Spleen (tissue), 11 donors: ENCODE measurements around the gene VEPH1. TPM values are rescaled to one million over a fixed set of nuclear protein-coding genes. Genes with fewer than 3 reads are reported as not detected.

Source experiments
- DNase-seq: peaks from one replicate; pipeline ENCODE4 v3.0.0-alpha.2; 2020
- H3K27ac ChIP-seq, 8 donors: fragments of 200-600 bp; sonication (generic) in 7 of 8; 1 replicate in 4 of 8; 2 replicates in 4 of 8; pipeline versions ENCODE4 v1.5.0 to v1.8.0; 2016 to 2021; ENCODE audit warnings: inconsistent platforms in 4 of 8, mild to moderate bottlenecking in 4 of 8, moderate library complexity in 1 of 8
- H3K27me3 ChIP-seq, 7 donors: fragments of 200-600 bp; sonication (generic) in 6 of 7; replicated peaks in 1 of 7; 1 replicate in 4 of 7; 2 replicates in 3 of 7; pipeline versions ENCODE4 v1.5.0 to v1.8.0; 2016 to 2021; ENCODE audit warnings: inconsistent platforms in 3 of 7, mild to moderate bottlenecking in 1 of 7
- H3K36me3 ChIP-seq, 6 donors: fragments of 200-600 bp; sonication (generic) in 5 of 6; 1 replicate in 4 of 6; 2 replicates in 2 of 6; pipeline versions ENCODE4 v1.5.0 to v1.8.0; 2016 to 2021; ENCODE audit warnings: inconsistent platforms in 2 of 6
- H3K4me1 ChIP-seq, 6 donors: fragments of 200-600 bp; sonication (generic) in 5 of 6; 1 replicate in 3 of 6; 2 replicates in 3 of 6; pipeline versions ENCODE4 v1.5.0 to v1.8.0; 2016 to 2021; ENCODE audit warnings: inconsistent platforms in 3 of 6
- H3K4me3 ChIP-seq, 8 donors: fragments of 200-600 bp; sonication (generic) in 7 of 8; 1 replicate in 4 of 8; 2 replicates in 4 of 8; pipeline versions ENCODE4 v1.5.0 to v1.8.0; 2016 to 2021; ENCODE audit warnings: inconsistent platforms in 4 of 8, mild to moderate bottlenecking in 4 of 8, moderate library complexity in 2 of 8
- H3K9me3 ChIP-seq, 8 donors: fragments of 200-600 bp; sonication (generic) in 7 of 8; 1 replicate in 4 of 8; 2 replicates in 4 of 8; pipeline versions ENCODE4 v1.5.0 to v1.8.0; 2016 to 2021; ENCODE audit warnings: inconsistent platforms in 4 of 8
- POLR2A ChIP-seq, 3 donors: fragments of 450-650 bp; IDR thresholded peaks; one replicate each; pipeline ENCODE4 v1.5.1; 2017; ENCODE audit warnings: antibody characterized with exemption in 3 of 3, mild to moderate bottlenecking in 1 of 3
- POLR2AphosphoS5 ChIP-seq, 3 donors: sonication (generic); formaldehyde crosslinking; IDR thresholded peaks; one replicate each; pipeline ENCODE4 v1.5.1; 2017; ENCODE audit warnings: antibody characterized with exemption in 3 of 3
- WGBS, 5 donors: extraction: QIAGEN DNeasy Blood & Tissue Kit in 3 of 5; methylation state at CpG; one replicate each; pipeline versions ENCODE4 v1.1.5 to v1.1.7; 2013 to 2018; 5-methylcytosine and 5-hydroxymethylcytosine counted together
- intact Hi-C: fragments of 100-400 bp; cut with DNase I; formaldehyde crosslinking; loops from one replicate; pipeline ENCODE4 v1.15.0; 2023; ENCODE audit warnings: low total_unique reads
- polyA plus RNA-seq, 3 donors: library from polyadenylated mRNA; stranded (reverse); fragments of 200-250 nt; gene quantifications; one replicate each; pipeline ENCODE4 v1.2.1, GENCODE V29; 2013
- total RNA-seq, 7 donors: library from RNA; depleted of rRNA in 3 of 7; stranded (reverse); fragments of >200 nt in 3 of 7; fragmentation: NEBNext Ultra II Directional in 4 of 7; extraction: Animal tissue kit (Norgen Biotek cat#: 25700) in 4 of 7; gene quantifications; one replicate each; pipeline versions ENCODE4 v1.1.0 to v1.2.1, GENCODE V29; 2016 to 2021
- TF ChIP-seq, protein P1 (sequence below), 11 experiments: fragments of 200-600 bp in 7 of 11; fragments of 450-650 bp in 4 of 11; sonication (generic) in 4 of 11; IDR thresholded peaks in 8 of 11; conservative IDR thresholded peaks in 3 of 11; 1 replicate in 7 of 11; 2 replicates in 4 of 11; pipeline versions ENCODE4 v1.4.0 to v1.8.0; 2016 to 2021; ENCODE audit warnings: antibody characterized with exemption in 11 of 11, inconsistent platforms in 4 of 11, mild to moderate bottlenecking in 1 of 11
- donor health status: healthy with polysubstance abuse.
- donor health status: DM: no; HTN: no; CAD: no; lungs with moderate emphysema.
- donor health status: DM: no; HTN: no; CAD: no.
- donor health status: Bipolar disorder and iron deficiency.
- donor health status: healthy.
- donor health status: DM: no; HTN: no; CAD: no.
- donor health status: DM: yes; HTN: yes; CAD: no.

The VEPH1 gene
- total and polyA plus RNA-seq, 10 donors = 0.26 to 19.6 (median 5.8) TPM

DNA sequence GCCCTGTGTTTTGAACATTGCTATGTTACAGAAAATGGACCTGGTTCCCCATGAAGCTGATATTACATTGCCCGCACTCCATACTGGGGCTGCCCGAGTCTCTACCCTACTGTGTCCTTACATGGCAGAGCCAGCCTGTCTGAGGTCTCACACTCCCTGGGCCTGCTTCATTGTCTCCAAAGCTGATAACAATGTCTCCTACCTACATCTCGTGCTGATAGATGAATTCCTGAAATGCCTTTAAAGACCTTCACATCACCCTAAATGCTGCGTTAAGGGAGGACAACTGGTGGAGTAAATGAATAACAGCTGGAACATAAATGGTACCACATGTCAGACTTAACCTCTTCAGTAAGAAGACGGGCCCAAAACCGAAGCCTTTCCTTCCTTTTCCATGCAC lies 129.4 kb downstream of the VEPH1 start:
- TF ChIP-seq POLR2A (IDR thresholded peaks at IDR 0.05) (no peak), POLR2AphosphoS5 (IDR thresholded peaks at IDR 0.05) (no peak)
- H3K27me3 ChIP-seq = no peaks in the 10 kb centered on the region
- 77 to 91% (median 87%) methylated on average over 6 of the region's 6 CpGs for WGBS, 5 donors
- no peaks in the 10 kb centered on the region for H3K4me1 ChIP-seq
- DNase-seq = no peak
- no peaks in the 10 kb centered on the region for H3K9me3 ChIP-seq
- no peak overlapping the region for H3K27ac ChIP-seq
- H3K4me3 ChIP-seq = no peak overlapping the region
- intact Hi-C loops = no loop called here
- no peaks in the 10 kb centered on the region for H3K36me3 ChIP-seq

DNA sequence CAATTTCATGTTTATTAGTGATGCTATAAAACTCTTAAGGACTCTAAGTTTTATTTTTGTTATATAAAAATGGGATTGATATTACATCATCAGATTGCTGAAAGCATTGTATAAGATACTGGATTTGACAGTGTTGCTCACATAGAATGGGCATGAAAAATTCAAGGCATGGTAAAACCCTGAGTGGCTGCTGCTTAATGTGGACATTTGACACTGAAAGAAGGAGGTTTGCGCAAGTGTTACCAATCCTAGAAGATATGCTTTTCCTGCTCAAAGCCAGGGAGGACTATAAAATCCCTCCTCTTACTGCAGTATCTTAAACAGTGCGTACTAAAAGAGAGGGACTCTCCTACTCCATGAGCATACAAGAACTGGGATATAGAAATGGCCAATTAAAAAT lies 132.3 kb downstream of the VEPH1 start:
- H3K4me3 ChIP-seq = no peak overlapping the region
- H3K4me1 ChIP-seq = no peaks in the 10 kb centered on the region
- H3K27me3 ChIP-seq = no peaks in the 10 kb centered on the region
- WGBS, 5 donors = 45 to 96% (median 74%) methylated on average over 2 of the region's 2 CpGs
- DNase-seq = no peak
- TF ChIP-seq POLR2AphosphoS5 (IDR thresholded peaks at IDR 0.05) = no peak
- no peak for TF ChIP-seq POLR2A (IDR thresholded peaks at IDR 0.05)
- TF ChIP-seq, protein P1, sequence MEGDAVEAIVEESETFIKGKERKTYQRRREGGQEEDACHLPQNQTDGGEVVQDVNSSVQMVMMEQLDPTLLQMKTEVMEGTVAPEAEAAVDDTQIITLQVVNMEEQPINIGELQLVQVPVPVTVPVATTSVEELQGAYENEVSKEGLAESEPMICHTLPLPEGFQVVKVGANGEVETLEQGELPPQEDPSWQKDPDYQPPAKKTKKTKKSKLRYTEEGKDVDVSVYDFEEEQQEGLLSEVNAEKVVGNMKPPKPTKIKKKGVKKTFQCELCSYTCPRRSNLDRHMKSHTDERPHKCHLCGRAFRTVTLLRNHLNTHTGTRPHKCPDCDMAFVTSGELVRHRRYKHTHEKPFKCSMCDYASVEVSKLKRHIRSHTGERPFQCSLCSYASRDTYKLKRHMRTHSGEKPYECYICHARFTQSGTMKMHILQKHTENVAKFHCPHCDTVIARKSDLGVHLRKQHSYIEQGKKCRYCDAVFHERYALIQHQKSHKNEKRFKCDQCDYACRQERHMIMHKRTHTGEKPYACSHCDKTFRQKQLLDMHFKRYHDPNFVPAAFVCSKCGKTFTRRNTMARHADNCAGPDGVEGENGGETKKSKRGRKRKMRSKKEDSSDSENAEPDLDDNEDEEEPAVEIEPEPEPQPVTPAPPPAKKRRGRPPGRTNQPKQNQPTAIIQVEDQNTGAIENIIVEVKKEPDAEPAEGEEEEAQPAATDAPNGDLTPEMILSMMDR (IDR thresholded peaks at IDR 0.05 in 8 of 11, conservative IDR thresholded peaks at IDR 0.05 in 3 of 11) = no peak
- no peaks in the 10 kb centered on the region for H3K9me3 ChIP-seq
- H3K27ac ChIP-seq = no peak overlapping the region
- H3K36me3 ChIP-seq = no peaks in the 10 kb centered on the region
- intact Hi-C loops = no loop called here

DNA sequence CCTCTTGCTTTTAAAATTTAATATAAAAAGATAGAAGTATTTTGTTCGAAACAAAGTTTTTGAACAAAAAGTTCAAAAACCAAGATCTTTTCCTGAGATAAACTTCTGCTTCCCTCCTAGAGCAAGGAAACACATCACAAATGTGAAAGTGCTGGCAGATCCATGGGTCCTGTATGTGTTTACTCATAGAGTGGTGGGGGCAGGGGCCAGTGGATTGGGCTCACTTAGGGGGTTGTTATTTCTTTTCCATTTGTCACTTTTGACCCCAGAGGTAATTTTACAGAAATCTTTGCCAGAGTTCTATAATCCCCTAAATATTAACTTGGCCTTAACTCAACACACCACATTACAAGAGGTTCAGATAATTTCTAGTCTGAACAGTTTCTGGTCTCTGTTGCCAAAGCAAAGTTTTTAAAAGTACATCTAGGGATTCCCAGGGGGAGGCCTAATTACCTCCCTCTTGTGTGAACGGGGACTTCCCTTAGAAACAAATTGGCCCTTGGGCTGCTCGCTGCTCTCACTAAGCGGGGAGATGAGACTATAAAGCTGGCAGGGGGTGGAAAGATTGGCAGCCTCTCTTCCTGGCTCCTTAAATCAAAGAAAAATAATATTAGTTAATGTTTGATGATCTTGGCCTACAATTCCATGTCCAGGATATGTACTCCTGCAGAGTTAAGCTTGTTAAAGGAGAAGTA lies 133.3 kb downstream of the VEPH1 start:
- no peaks in the 10 kb centered on the region for H3K36me3 ChIP-seq
- no peak for DNase-seq
- peak overlapping the region in 3 of 8 donors; percentile 21 to 50 (median 37) for H3K27ac ChIP-seq
- TF ChIP-seq, protein P1 (IDR thresholded peaks at IDR 0.05 in 8 of 11, conservative IDR thresholded peaks at IDR 0.05 in 3 of 11) = no peak
- no peak for TF ChIP-seq POLR2A (IDR thresholded peaks at IDR 0.05)
- TF ChIP-seq POLR2AphosphoS5 (IDR thresholded peaks at IDR 0.05) = no peak
- no peak overlapping the region for H3K4me3 ChIP-seq
- intact Hi-C loops = no loop called here
- no peaks in the 10 kb centered on the region for H3K27me3 ChIP-seq
- H3K9me3 ChIP-seq = no peaks in the 10 kb centered on the region
- H3K4me1 ChIP-seq = no peaks in the 10 kb centered on the region
- WGBS, 5 donors = 49 to 81% (median 70%) methylated on average over 4 of the region's 4 CpGs

DNA sequence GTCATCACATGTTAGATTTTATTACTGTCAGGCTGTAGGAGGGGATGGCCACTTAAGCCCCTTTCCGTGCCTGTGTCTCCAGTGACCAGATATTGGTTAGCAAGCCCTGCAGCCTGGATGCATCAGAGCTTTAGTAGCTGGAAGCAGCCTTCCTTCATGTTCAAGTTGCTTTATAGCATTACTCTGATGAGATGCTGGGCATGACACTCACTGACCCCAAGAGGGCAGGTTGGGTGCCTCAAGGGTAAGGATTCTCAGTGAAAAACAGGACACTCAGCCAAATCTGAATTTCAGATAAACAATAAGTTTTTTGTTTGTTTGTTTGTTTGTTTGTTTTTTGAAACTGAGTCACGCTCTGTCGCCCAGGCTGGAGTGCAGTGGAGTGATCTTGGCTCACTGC lies 135.0 kb downstream of the VEPH1 start:
- intact Hi-C loops = no loop called here
- DNase-seq = no peak
- Histone ChIP-seq H3K27ac (no peak overlapping the region), H3K27me3 (no peaks in the 10 kb centered on the region), H3K4me1 (no peaks in the 10 kb centered on the region), H3K9me3 (no peaks in the 10 kb centered on the region), H3K4me3 (no peak overlapping the region), H3K36me3 (no peaks in the 10 kb centered on the region)
- TF ChIP-seq POLR2A (IDR thresholded peaks at IDR 0.05) (no peak), POLR2AphosphoS5 (IDR thresholded peaks at IDR 0.05) (no peak)
- TF ChIP-seq, protein P1 (IDR thresholded peaks at IDR 0.05 in 8 of 11, conservative IDR thresholded peaks at IDR 0.05 in 3 of 11) = no peak
- 86 to 99% (median 91%) methylated on average over 3 of the region's 3 CpGs for WGBS, 5 donors
